K562 (cell line): ENCODE results near the gene EXOC6. TPM values are rescaled to one million over a fixed set of nuclear protein-coding genes. Genes with fewer than 3 reads are reported as not detected.
A peak's percentile ranks its signal among the peaks of the same experiment; 100 is the strongest.

Experiments
- CLOCK ChIP-seq: fragments of 250-450 bp; sonication (Bioruptor Pico); IDR thresholded peaks from 2 replicates; pipeline ENCODE4 v1.4.0; 2020; ENCODE audit warnings: mild to moderate bottlenecking, moderate library complexity, borderline replicate concordance
- FUS ChIP-seq: fragments of 200-400 bp; formaldehyde crosslinking; optimal IDR thresholded peaks from 2 replicates; pipeline ENCODE3; 2017; ENCODE audit warnings: low read depth, low read length
- ID3 ChIP-seq, 2 experiments: fragments of 250-450 bp in 1 of 2; fragments of 450-650 bp in 1 of 2; sonication (Bioruptor Pico) in 1 of 2; IDR thresholded peaks; 2 replicates each; pipeline versions ENCODE4 v1.6.1 to v1.8.0; 2016 to 2021; ENCODE audit warnings: mild to moderate bottlenecking in 2 of 2, moderate library complexity in 2 of 2, missing compliant biosample characterization in 1 of 2, missing genetic modification characterization in 1 of 2
- MGA ChIP-seq: fragments of 450-650 bp; IDR thresholded peaks from 2 replicates; pipeline ENCODE4 v1.6.1; 2016; ENCODE audit warnings: mild to moderate bottlenecking, moderate library complexity
- NR0B1 ChIP-seq: fragments of 450-650 bp; IDR thresholded peaks from one replicate; pipeline ENCODE4 v1.6.1; 2018; ENCODE audit warnings: mild to moderate bottlenecking, moderate library complexity; ENCODE audit not compliant: partially characterized antibody
- ZNF253 ChIP-seq: fragments of 250-450 bp; sonication (Bioruptor Pico); conservative IDR thresholded peaks from 2 replicates; pipeline ENCODE4 v1.6.1; 2021; ENCODE audit warnings: mild to moderate bottlenecking
- ZNF395 ChIP-seq: fragments of 200-800 bp; sonication (Bioruptor generic); IDR thresholded peaks from 2 replicates; pipeline ENCODE4 v1.6.1; 2017; ENCODE audit warnings: missing genetic modification characterization, missing compliant biosample characterization
- polyA plus RNA-seq, 8 experiments: library from polyadenylated mRNA; depleted of rRNA in 4 of 8; stranded (reverse) in 5 of 8; unstranded in 3 of 8; fragments of >200 nt; fragmentation: Nextera tagmentation in 2 of 8; fragmentation: Illumina TruSeq in 1 of 8; extraction: Ambion mirVana in 2 of 8; extraction: Trizol in 1 of 8; gene quantifications; 2 replicates each; pipeline versions ENCODE4 v1.2.1 to v1.2.3, GENCODE V29; 2011 to 2014; ENCODE audit warnings: inconsistent platforms in 1 of 8, missing spikeins in 1 of 8
- total RNA-seq, 7 experiments: library from RNA; depleted of rRNA in 6 of 7; stranded (reverse); fragments of >200 nt in 6 of 7; fragmentation: Illumina TruSeq in 2 of 7; extraction: Trizol in 2 of 7; gene quantifications; 2 replicates each; pipeline versions ENCODE4 v1.2.1 to v1.2.3, GENCODE V29; 2011 to 2021; ENCODE audit warnings: low replicate concordance in 1 of 7

Gene EXOC6
- total and polyA plus RNA-seq, 9 of the 15 experiments (the other 6 are each of a cell fraction or from before 2014, with no cell fraction given): 13.9 to 42.8 (median 24.9) TPM

- TF ChIP-seq CLOCK (CRISPR knock-in tag): no peak
- no peak; the same call in 1 of the 2 replicates for TF ChIP-seq ZNF395 (CRISPR knock-in tag)
- TF ChIP-seq FUS: no peak
- TF ChIP-seq ZNF253: no peak
- no peak for TF ChIP-seq ID3 (CRISPR knock-in tag; IDR thresholded peaks at IDR 0.05)
- TF ChIP-seq ID3 (tag; IDR thresholded peaks at IDR 0.05): peak; percentile 90
- no peak for TF ChIP-seq NR0B1
- peak; percentile 53; the same call in 1 of the 2 replicates for TF ChIP-seq MGA
These were observed 19.1 kb upstream of the EXOC6 start (continued) for GRCh38 chr10:92829042-92829785.
